ENCODE measurements around the gene PBRM1. TPM values are rescaled to one million over a fixed set of nuclear protein-coding genes. Genes with fewer than 3 reads are reported as not detected.

The PBRM1 gene
- total RNA-seq, 1 donor from 2014 or later = 116 TPM

DNA sequence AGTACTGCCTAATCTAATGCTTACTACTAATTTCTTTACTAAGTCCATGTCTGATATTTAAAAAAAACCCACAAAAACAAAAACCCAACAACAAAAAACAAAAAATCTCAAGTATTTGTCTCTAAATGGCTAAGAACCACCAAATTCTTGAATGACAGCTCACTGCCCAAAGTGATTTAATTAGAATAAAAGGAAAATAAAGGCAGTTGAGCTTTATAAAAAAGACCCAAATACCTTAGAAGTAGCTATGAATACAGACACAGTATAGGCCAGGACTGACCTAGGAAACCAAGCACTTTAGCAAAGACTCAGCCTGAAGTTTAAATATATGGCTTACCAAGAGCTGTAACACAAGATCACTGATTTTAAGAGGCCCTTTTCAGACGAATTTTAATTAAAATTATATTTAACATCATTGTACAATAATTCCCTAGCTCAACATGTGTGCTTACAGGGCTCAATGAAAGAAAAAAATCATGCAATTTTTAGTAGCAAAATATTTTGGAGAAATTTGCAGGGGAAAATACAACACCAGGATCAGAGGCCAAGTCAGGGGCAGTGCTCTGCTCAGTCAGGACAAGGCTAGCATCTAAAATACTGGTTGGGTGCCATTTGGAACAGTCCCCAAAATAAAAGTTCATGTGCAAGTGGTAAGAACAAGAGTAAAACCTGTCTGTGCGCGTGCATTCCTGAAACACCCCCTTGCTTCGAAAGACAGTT, 124.5 kb downstream of the PBRM1 start:
- Histone ChIP-seq H3K79me2 (ENCODE audit: low read depth) (no peaks in the 10 kb centered on the region), H3K4me3 (no peak overlapping the region), H3K4me1 (no peaks in the 10 kb centered on the region), H4K20me1 (ENCODE audit: low read depth) (peaks cover 5% of the 10 kb centered on the region), H3K27ac (no peak overlapping the region), H3K4me2 (no peak overlapping the region), H3K9me3 (ENCODE audit: low read depth) (no peaks in the 10 kb centered on the region), H3K9ac (no peak overlapping the region), H3K36me3 (peaks cover 17% of the 10 kb centered on the region), H3K27me3 (no peaks in the 10 kb centered on the region), H2AFZ (replicated peaks) (no peak overlapping the region), H3F3A (ENCODE audit: low read depth) (peaks cover 4% of the 10 kb centered on the region)
- TF ChIP-seq EZH2 (IDR thresholded peaks at IDR 0.05) (no peak), EZH2phosphoT487 (IDR thresholded peaks at IDR 0.05) (no peak)
- TF ChIP-seq, protein P1, sequence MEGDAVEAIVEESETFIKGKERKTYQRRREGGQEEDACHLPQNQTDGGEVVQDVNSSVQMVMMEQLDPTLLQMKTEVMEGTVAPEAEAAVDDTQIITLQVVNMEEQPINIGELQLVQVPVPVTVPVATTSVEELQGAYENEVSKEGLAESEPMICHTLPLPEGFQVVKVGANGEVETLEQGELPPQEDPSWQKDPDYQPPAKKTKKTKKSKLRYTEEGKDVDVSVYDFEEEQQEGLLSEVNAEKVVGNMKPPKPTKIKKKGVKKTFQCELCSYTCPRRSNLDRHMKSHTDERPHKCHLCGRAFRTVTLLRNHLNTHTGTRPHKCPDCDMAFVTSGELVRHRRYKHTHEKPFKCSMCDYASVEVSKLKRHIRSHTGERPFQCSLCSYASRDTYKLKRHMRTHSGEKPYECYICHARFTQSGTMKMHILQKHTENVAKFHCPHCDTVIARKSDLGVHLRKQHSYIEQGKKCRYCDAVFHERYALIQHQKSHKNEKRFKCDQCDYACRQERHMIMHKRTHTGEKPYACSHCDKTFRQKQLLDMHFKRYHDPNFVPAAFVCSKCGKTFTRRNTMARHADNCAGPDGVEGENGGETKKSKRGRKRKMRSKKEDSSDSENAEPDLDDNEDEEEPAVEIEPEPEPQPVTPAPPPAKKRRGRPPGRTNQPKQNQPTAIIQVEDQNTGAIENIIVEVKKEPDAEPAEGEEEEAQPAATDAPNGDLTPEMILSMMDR (IDR thresholded peaks at IDR 0.05) = no peak
- peaks cover 30% of the 10 kb centered on the region for H3K36me3 Mint-ChIP-seq
- peaks cover 4% of the 10 kb centered on the region for H3K4me1 Mint-ChIP-seq
- no peak for DNase-seq (ENCODE audit: low spot score)
- no peaks in the 10 kb centered on the region for H3K9me3 Mint-ChIP-seq
- no peak overlapping the region for H3K4me3 Mint-ChIP-seq
- H3K27ac Mint-ChIP-seq = no peak overlapping the region
- H3K27me3 Mint-ChIP-seq (ENCODE audit: insufficient read depth, low read depth) = no peaks in the 10 kb centered on the region

DNA sequence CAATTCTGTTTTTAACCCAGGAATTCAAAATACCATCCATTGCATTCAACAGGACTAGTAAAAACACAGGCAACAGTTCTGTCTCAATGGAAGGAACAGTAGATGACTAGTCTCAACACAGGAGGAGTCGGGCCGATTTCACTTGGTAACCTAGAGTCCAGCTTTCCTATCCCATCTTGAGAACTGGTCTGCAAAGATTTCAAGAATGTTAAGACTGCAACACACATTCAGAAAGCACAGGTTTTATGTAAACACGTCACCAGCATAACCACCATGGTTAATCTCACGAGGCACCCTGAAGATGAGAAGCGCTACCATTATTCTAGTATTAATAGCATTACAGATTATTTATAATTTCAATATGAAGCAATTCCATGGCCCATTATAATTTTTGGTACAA, 127.3 kb downstream of the PBRM1 start:
- Histone ChIP-seq H3K36me3 (peaks cover 14% of the 10 kb centered on the region), H2AFZ (replicated peaks) (no peak overlapping the region), H3K27me3 (no peaks in the 10 kb centered on the region), H4K20me1 (ENCODE audit: low read depth) (peaks cover 5% of the 10 kb centered on the region), H3K27ac (no peak overlapping the region), H3K4me1 (no peaks in the 10 kb centered on the region), H3K9me3 (ENCODE audit: low read depth) (no peaks in the 10 kb centered on the region), H3K9ac (no peak overlapping the region), H3K4me3 (no peak overlapping the region), H3F3A (ENCODE audit: low read depth) (peaks cover 4% of the 10 kb centered on the region), H3K79me2 (ENCODE audit: low read depth) (no peaks in the 10 kb centered on the region), H3K4me2 (no peak overlapping the region)
- DNase-seq (ENCODE audit: low spot score) = no peak
- peaks cover 37% of the 10 kb centered on the region for H3K36me3 Mint-ChIP-seq
- TF ChIP-seq EZH2phosphoT487 (IDR thresholded peaks at IDR 0.05) (no peak), EZH2 (IDR thresholded peaks at IDR 0.05) (no peak)
- TF ChIP-seq, protein P1 (IDR thresholded peaks at IDR 0.05) = no peak
- no peak overlapping the region for H3K4me3 Mint-ChIP-seq
- H3K27me3 Mint-ChIP-seq (ENCODE audit: insufficient read depth, low read depth) = no peaks in the 10 kb centered on the region
- H3K9me3 Mint-ChIP-seq = no peaks in the 10 kb centered on the region
- no peak overlapping the region for H3K27ac Mint-ChIP-seq
- H3K4me1 Mint-ChIP-seq = peaks cover 4% of the 10 kb centered on the region

DNA sequence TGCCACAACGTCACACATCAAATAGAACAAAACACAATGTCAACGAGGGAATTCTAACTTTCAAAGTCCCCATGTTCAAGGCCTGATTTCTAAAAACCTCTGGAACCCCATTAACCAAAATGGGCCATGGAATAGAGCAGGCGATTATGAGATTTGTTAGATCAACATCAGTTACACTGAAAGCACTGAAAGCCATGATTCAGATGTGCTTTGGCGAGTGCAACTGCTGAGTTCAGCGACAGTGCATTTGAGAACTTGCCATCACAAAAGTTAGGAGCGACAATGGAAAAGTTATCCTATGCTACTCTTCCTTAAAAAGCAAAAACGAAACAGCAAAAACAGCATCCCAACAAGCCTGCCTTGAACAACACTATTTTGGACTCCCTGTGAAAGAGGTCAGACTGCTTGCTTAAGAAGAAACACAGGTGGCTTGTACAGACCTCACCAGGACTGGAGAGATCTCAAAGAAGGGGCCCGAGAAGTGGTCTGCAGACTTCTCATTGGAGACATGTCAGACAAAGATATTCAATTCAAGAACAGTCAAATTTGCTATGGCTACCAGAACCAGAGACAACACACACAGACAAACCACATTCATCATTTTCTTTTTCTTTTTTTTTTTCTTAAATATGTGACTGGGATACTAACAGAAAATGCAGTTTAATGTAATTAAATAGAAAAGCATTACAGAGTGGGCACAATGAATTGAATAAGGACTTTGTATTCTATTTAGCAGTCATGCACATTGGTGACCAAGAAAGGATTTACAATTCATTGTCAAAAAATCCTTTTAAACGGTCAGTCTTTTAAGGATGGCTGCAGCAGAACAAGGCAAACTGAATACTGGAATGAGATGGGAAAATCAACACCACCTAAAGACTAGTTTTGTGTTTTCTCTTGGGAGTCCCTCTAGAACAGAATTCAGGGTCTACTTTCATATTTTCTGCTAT, 128.4 kb downstream of the PBRM1 start:
- Histone ChIP-seq H3K4me2 (no peak overlapping the region), H3K9ac (no peak overlapping the region), H3K36me3 (peaks cover 11% of the 10 kb centered on the region), H3F3A (ENCODE audit: low read depth) (peaks cover 4% of the 10 kb centered on the region), H2AFZ (replicated peaks) (no peak overlapping the region), H3K79me2 (ENCODE audit: low read depth) (no peaks in the 10 kb centered on the region), H3K27ac (no peak overlapping the region), H3K4me3 (no peak overlapping the region), H4K20me1 (ENCODE audit: low read depth) (peaks cover 5% of the 10 kb centered on the region), H3K4me1 (no peaks in the 10 kb centered on the region), H3K9me3 (ENCODE audit: low read depth) (no peaks in the 10 kb centered on the region), H3K27me3 (no peaks in the 10 kb centered on the region)
- Mint-ChIP-seq H3K36me3 (peaks cover 30% of the 10 kb centered on the region), H3K27ac (no peak overlapping the region), H3K4me3 (no peak overlapping the region), H3K27me3 (ENCODE audit: insufficient read depth, low read depth) (no peaks in the 10 kb centered on the region), H3K4me1 (peaks cover 4% of the 10 kb centered on the region), H3K9me3 (no peaks in the 10 kb centered on the region)
- no peak for TF ChIP-seq EZH2phosphoT487 (IDR thresholded peaks at IDR 0.05)
- TF ChIP-seq, protein P1 (IDR thresholded peaks at IDR 0.05) = no peak
- DNase-seq (ENCODE audit: low spot score) = no peak

Data from neural progenitor cell (in vitro differentiated cells).